HepG2 (cell line): ENCODE results near the gene SLC16A3. TPM values are rescaled to one million over a fixed set of nuclear protein-coding genes. Genes with fewer than 3 reads are reported as not detected.

Experiments
- HOXA3 ChIP-seq: sonication (generic); formaldehyde crosslinking; IDR thresholded peaks from 2 replicates; pipeline ENCODE4 v1.5.0; 2020; ENCODE audit warnings: missing genetic modification reagents
- MBD4 ChIP-seq: IDR thresholded peaks from 2 replicates; pipeline ENCODE4 v1.6.1; 2012; ENCODE audit warnings: low read length, inconsistent platforms, borderline replicate concordance
- PAF1 ChIP-seq: IDR thresholded peaks from 2 replicates; pipeline ENCODE4 v1.6.1; 2016; ENCODE audit warnings: missing genetic modification reagents, missing compliant biosample characterization
- RAD21 ChIP-seq: fragments of 450-650 bp; formaldehyde crosslinking; IDR thresholded peaks from 2 replicates; pipeline ENCODE4 v1.5.0; 2020; ENCODE audit warnings: mild to moderate bottlenecking
- ZNF263 ChIP-seq: sonication (generic); formaldehyde crosslinking; IDR thresholded peaks from 2 replicates; pipeline ENCODE4 v1.4.0; 2020; ENCODE audit warnings: missing genetic modification reagents
- ZNF570 ChIP-seq: sonication (generic); formaldehyde crosslinking; IDR thresholded peaks from 2 replicates; pipeline ENCODE4 v1.4.0; 2020; ENCODE audit warnings: mild to moderate bottlenecking, missing genetic modification reagents, borderline replicate concordance
- ZNF644 ChIP-seq: IDR thresholded peaks from 2 replicates; pipeline ENCODE4 v1.6.1; 2016; ENCODE audit warnings: low read depth
- ZNF703 ChIP-seq: sonication (generic); formaldehyde crosslinking; IDR thresholded peaks from 2 replicates; pipeline ENCODE4 v1.5.1; 2020; ENCODE audit warnings: missing genetic modification reagents, mild to moderate bottlenecking, moderate library complexity, borderline replicate concordance
- ZSCAN21 ChIP-seq: sonication (generic); formaldehyde crosslinking; IDR thresholded peaks from 2 replicates; pipeline ENCODE4 v1.8.0; 2022; ENCODE audit warnings: mild to moderate bottlenecking, missing genetic modification reagents, moderate library complexity, borderline replicate concordance
- ZSCAN31 ChIP-seq: sonication (generic); formaldehyde crosslinking; IDR thresholded peaks from 2 replicates; pipeline ENCODE4 v1.5.0; 2020; ENCODE audit warnings: low read depth, mild to moderate bottlenecking, missing genetic modification reagents
- polyA plus RNA-seq, 8 experiments: library from polyadenylated mRNA; depleted of rRNA in 3 of 8; stranded (reverse) in 7 of 8; unstranded in 1 of 8; fragments of >200 nt; fragmentation: Illumina TruSeq in 4 of 8; extraction: Trizol in 4 of 8; gene quantifications; 2 replicates each; pipeline versions ENCODE4 v1.2.1 to v1.2.3, GENCODE V29; 2011 to 2016; ENCODE audit warnings: low read depth in 4 of 8, missing spikeins in 1 of 8, mixed read lengths in 1 of 8; ENCODE audit not compliant: insufficient read depth in 1 of 8
- total RNA-seq, 5 experiments: library from RNA; depleted of rRNA; stranded (reverse); fragments of >200 nt; fragmentation: Illumina TruSeq; extraction: Trizol; gene quantifications; 2 replicates each; pipeline ENCODE4 v1.2.3, GENCODE V29; 2016; ENCODE audit warnings: low read depth in 1 of 5
- TF ChIP-seq, protein P1 (sequence below): sonication (generic); formaldehyde crosslinking; IDR thresholded peaks from 2 replicates; pipeline ENCODE4 v1.8.0; 2022; ENCODE audit warnings: mild to moderate bottlenecking, missing genetic modification reagents, borderline replicate concordance
- TF ChIP-seq, protein P2 (sequence below): sonication (generic); formaldehyde crosslinking; IDR thresholded peaks from 2 replicates; pipeline ENCODE4 v1.4.0; 2020; ENCODE audit warnings: mild to moderate bottlenecking, missing genetic modification reagents, borderline replicate concordance
- TF ChIP-seq, protein P3 (sequence below): sonication (generic); formaldehyde crosslinking; IDR thresholded peaks from 2 replicates; pipeline ENCODE4 v1.8.0; 2022; ENCODE audit warnings: mild to moderate bottlenecking, missing genetic modification reagents; ENCODE audit not compliant: insufficient replicate concordance
- TF ChIP-seq, protein P4 (sequence below): sonication (generic); formaldehyde crosslinking; IDR thresholded peaks from 2 replicates; pipeline ENCODE4 v1.5.0; 2020; ENCODE audit warnings: mild to moderate bottlenecking, missing genetic modification reagents
- TF ChIP-seq, protein P5 (sequence below): sonication (generic); formaldehyde crosslinking; IDR thresholded peaks from 2 replicates; pipeline ENCODE4 v1.8.0; 2022; ENCODE audit warnings: missing genetic modification reagents, mild to moderate bottlenecking, inconsistent platforms, borderline replicate concordance
- TF ChIP-seq, protein P6 (sequence below): IDR thresholded peaks from 2 replicates; pipeline ENCODE4 v1.6.1; 2012; ENCODE audit warnings: inconsistent platforms

SLC16A3 gene
- total and polyA plus RNA-seq, 2 of the 13 experiments (the other 11 are each of a cell fraction or from before 2014, with no cell fraction given), result 242 to 349 TPM

DNA sequence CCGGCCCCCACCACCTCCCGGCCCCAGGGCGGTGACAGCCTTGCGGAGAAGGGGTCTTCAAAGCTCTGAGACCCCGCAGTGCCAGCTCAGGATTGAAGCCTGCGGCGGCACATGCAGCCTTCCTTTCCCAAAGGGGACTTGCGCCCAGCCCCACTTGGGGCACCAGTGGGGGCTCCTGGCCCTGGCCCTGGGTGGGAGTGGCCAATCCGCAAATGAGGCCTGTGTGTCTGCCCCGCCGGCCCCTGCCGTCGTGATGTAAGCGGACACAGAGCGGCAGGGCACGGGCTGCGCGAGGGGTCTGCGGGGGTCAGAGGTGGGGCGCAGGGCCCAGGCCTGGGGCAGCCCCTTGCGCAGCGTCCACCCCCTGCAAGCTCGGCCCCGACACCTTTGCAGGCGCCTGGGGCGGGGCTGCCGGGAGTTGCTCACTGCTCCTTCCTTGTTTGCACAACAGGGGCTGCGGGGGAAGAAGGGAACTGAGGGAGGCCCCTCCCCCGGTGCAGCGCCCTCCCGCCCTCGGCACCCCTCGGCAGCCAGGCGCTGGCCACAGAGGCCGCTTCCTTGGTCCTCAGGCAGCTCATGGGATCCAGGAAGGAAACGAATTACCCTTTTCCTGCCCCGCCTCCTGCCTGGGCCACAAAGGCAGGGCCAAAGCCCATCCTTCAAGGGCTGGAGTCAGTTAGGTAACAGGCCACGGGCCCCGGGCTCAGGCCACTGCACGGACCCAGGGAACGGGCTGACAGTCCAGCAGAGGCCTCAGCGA is 2.9 kb downstream of the SLC16A3 start (continued):
- TF ChIP-seq, protein P1, sequence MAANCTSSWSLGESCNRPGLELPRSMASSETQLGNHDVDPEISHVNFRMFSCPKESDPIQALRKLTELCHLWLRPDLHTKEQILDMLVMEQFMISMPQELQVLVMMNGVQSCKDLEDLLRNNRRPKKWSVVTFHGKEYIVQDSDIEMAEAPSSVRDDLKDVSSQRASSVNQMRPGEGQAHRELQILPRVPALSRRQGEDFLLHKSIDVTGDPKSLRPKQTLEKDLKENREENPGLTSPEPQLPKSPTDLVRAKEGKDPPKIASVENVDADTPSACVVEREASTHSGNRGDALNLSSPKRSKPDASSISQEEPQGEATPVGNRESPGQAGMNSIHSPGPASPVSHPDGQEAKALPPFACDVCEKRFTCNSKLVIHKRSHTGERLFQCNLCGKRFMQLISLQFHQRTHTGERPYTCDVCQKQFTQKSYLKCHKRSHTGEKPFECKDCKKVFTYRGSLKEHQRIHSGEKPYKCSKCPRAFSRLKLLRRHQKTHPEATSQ (CRISPR knock-in tag), result 0 out of 2 replicates have a peak, but pooled peaks have one; percentile 65
- TF ChIP-seq, protein P2, sequence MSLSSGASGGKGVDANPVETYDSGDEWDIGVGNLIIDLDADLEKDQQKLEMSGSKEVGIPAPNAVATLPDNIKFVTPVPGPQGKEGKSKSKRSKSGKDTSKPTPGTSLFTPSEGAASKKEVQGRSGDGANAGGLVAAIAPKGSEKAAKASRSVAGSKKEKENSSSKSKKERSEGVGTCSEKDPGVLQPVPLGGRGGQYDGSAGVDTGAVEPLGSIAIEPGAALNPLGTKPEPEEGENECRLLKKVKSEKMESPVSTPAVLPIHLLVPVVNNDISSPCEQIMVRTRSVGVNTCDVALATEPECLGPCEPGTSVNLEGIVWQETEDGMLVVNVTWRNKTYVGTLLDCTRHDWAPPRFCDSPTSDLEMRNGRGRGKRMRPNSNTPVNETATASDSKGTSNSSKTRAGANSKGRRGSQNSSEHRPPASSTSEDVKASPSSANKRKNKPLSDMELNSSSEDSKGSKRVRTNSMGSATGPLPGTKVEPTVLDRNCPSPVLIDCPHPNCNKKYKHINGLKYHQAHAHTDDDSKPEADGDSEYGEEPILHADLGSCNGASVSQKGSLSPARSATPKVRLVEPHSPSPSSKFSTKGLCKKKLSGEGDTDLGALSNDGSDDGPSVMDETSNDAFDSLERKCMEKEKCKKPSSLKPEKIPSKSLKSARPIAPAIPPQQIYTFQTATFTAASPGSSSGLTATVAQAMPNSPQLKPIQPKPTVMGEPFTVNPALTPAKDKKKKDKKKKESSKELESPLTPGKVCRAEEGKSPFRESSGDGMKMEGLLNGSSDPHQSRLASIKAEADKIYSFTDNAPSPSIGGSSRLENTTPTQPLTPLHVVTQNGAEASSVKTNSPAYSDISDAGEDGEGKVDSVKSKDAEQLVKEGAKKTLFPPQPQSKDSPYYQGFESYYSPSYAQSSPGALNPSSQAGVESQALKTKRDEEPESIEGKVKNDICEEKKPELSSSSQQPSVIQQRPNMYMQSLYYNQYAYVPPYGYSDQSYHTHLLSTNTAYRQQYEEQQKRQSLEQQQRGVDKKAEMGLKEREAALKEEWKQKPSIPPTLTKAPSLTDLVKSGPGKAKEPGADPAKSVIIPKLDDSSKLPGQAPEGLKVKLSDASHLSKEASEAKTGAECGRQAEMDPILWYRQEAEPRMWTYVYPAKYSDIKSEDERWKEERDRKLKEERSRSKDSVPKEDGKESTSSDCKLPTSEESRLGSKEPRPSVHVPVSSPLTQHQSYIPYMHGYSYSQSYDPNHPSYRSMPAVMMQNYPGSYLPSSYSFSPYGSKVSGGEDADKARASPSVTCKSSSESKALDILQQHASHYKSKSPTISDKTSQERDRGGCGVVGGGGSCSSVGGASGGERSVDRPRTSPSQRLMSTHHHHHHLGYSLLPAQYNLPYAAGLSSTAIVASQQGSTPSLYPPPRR, result peak; percentile 89
- TF ChIP-seq, protein P3, sequence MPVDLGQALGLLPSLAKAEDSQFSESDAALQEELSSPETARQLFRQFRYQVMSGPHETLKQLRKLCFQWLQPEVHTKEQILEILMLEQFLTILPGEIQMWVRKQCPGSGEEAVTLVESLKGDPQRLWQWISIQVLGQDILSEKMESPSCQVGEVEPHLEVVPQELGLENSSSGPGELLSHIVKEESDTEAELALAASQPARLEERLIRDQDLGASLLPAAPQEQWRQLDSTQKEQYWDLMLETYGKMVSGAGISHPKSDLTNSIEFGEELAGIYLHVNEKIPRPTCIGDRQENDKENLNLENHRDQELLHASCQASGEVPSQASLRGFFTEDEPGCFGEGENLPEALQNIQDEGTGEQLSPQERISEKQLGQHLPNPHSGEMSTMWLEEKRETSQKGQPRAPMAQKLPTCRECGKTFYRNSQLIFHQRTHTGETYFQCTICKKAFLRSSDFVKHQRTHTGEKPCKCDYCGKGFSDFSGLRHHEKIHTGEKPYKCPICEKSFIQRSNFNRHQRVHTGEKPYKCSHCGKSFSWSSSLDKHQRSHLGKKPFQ, result peak; percentile 86
- TF ChIP-seq ZNF570 (CRISPR knock-in tag) (no peak), MBD4 (no peak), ZNF703 (CRISPR knock-in tag) (no peak; the same call in 1 of the 2 replicates), HOXA3 (peak; percentile 89), ZSCAN31 (CRISPR knock-in tag) (peak; percentile 94), ZNF263 (peak; percentile 30; the same call in 1 of the 2 replicates), RAD21 (CRISPR knock-in tag) (peak; percentile 37; the same call in 1 of the 2 replicates), ZSCAN21 (peak; percentile 63; the same call in 1 of the 2 replicates), ZNF644 (no peak), PAF1 (CRISPR knock-in tag) (0 out of 2 replicates have a peak, but pooled peaks have one; percentile 47)
- TF ChIP-seq, protein P4, sequence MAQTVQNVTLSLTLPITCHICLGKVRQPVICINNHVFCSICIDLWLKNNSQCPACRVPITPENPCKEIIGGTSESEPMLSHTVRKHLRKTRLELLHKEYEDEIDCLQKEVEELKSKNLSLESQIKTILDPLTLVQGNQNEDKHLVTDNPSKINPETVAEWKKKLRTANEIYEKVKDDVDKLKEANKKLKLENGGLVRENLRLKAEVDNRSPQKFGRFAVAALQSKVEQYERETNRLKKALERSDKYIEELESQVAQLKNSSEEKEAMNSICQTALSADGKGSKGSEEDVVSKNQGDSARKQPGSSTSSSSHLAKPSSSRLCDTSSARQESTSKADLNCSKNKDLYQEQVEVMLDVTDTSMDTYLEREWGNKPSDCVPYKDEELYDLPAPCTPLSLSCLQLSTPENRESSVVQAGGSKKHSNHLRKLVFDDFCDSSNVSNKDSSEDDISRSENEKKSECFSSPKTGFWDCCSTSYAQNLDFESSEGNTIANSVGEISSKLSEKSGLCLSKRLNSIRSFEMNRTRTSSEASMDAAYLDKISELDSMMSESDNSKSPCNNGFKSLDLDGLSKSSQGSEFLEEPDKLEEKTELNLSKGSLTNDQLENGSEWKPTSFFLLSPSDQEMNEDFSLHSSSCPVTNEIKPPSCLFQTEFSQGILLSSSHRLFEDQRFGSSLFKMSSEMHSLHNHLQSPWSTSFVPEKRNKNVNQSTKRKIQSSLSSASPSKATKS, result no peak
- TF ChIP-seq, protein P5, sequence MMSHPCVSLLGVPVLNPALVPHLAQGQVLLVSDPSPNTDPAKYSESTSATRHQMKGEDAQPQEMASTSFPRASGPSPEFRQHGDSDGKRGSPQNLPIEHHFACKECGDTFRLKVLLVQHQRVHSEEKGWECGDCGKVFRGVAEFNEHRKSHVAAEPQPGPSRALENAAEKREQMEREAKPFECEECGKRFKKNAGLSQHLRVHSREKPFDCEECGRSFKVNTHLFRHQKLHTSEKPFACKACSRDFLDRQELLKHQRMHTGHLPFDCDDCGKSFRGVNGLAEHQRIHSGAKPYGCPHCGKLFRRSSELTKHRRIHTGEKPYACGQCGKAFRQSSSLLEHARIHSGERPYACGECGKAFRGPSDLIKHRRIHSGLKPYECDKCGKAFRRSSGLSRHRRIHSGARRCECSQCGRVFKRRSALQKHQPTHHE (CRISPR knock-in tag), result no peak; the same call in 1 of the 2 replicates
- TF ChIP-seq, protein P6, sequence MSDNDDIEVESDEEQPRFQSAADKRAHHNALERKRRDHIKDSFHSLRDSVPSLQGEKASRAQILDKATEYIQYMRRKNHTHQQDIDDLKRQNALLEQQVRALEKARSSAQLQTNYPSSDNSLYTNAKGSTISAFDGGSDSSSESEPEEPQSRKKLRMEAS, result no peak; the same call in 1 of the 2 replicates
